PC-3 (cell line): ENCODE data around the gene DRC1. TPM values are rescaled to one million over a fixed set of nuclear protein-coding genes. Genes with fewer than 3 reads are reported as not detected.

Source experiments
- ATAC-seq: fragments of 200-7000 bp; cut with Tn5 transposase; 2 replicates; pipeline ENCODE4 v1.9.1; 2020; ENCODE audit warnings: mild to moderate bottlenecking, moderate library complexity
- BruUV-seq: library from RNA; stranded (reverse); fragments of 400-500 nt; replicated peaks from 2 replicates; lab custom pipeline; 2021; lab: Mats Ljungman, UMichigan
- CTCF ChIA-PET: fragments of 300-600 bp; sonication (Branson Sonifier 250); formaldehyde crosslinking; loops from one replicate; lab custom pipeline; 2022; ENCODE audit warnings: antibody characterized with exemption; lab: Charles Lee
- POLR2A ChIA-PET: fragments of 300-600 bp; sonication (Branson Sonifier 250); formaldehyde crosslinking; loops from one replicate; lab custom pipeline; 2022; ENCODE audit warnings: antibody characterized with exemption; ENCODE audit not compliant: unreplicated experiment; lab: Charles Lee
- DNase-seq: peaks from one replicate; pipeline ENCODE4 v3.0.0-alpha.2; 2015
- H2AFZ ChIP-seq: fragments of 300-600 bp; sonication (generic); 2 replicates; pipeline ENCODE4 v1.6.0; 2016; ENCODE audit warnings: antibody characterized with exemption, low read length
- H3F3A ChIP-seq: fragments of 300-600 bp; sonication (generic); one replicate; pipeline ENCODE4 v1.6.0; 2017; ENCODE audit warnings: antibody characterized with exemption, low read length, control low read depth, mild to moderate bottlenecking; ENCODE audit not compliant: unreplicated experiment
- H3K27ac ChIP-seq: fragments of 300-600 bp; sonication (generic); 2 replicates; pipeline ENCODE4 v1.5.1; 2016; ENCODE audit warnings: mild to moderate bottlenecking, low read length
- H3K27me3 ChIP-seq: fragments of 300-600 bp; sonication (generic); 2 replicates; pipeline ENCODE4 v1.6.1; 2016; ENCODE audit warnings: low read length, mixed read lengths
- H3K36me3 ChIP-seq: fragments of 300-600 bp; sonication (generic); 2 replicates; pipeline ENCODE4 v1.6.1; 2016; ENCODE audit warnings: low read depth, mixed run types, low read length, mixed read lengths
- H3K4me1 ChIP-seq: fragments of 300-600 bp; sonication (generic); 2 replicates; pipeline ENCODE4 v1.5.1; 2016; ENCODE audit warnings: low read length; ENCODE audit not compliant: insufficient read depth
- H3K4me2 ChIP-seq: fragments of 300-600 bp; sonication (generic); 2 replicates; pipeline ENCODE4 v1.6.0; 2016; ENCODE audit warnings: low read length
- H3K4me3 ChIP-seq: fragments of 300-600 bp; sonication (generic); 2 replicates; pipeline ENCODE4 v1.5.1; 2016; ENCODE audit warnings: mild to moderate bottlenecking, low read length, mixed read lengths
- H3K79me2 ChIP-seq: fragments of 300-600 bp; sonication (generic); 2 replicates; pipeline ENCODE4 v1.6.1; 2017; ENCODE audit warnings: low read length, mixed read lengths
- H3K9ac ChIP-seq: fragments of 300-600 bp; sonication (generic); 2 replicates; pipeline ENCODE4 v1.6.0; 2016; ENCODE audit warnings: mild to moderate bottlenecking, low read length
- H3K9me2 ChIP-seq: fragments of 300-600 bp; sonication (generic); replicated peaks from 2 replicates; pipeline ENCODE4 v1.6.1; 2016; ENCODE audit warnings: mixed run types, low read length, mixed read lengths
- H3K9me3 ChIP-seq: fragments of 300-600 bp; sonication (generic); 2 replicates; pipeline ENCODE4 v1.6.1; 2016; ENCODE audit warnings: low read length, mixed read lengths
- H4K20me1 ChIP-seq: fragments of 300-600 bp; sonication (generic); 2 replicates; pipeline ENCODE4 v1.6.1; 2016; ENCODE audit warnings: low read length, mixed read lengths
- EZH2 ChIP-seq: fragments of 300-600 bp; sonication (generic); IDR thresholded peaks from one replicate; pipeline ENCODE4 v1.6.1; 2017; ENCODE audit warnings: antibody characterized with exemption, mild to moderate bottlenecking, low read length; ENCODE audit not compliant: unreplicated experiment
- EZH2phosphoT487 ChIP-seq: fragments of 300-600 bp; sonication (generic); IDR thresholded peaks from 2 replicates; pipeline ENCODE4 v1.6.1; 2018; ENCODE audit warnings: mild to moderate bottlenecking, antibody characterized with exemption, low read length, borderline replicate concordance
- intact Hi-C: fragments of 100-400 bp; cut with micrococcal nuclease; formaldehyde crosslinking; loops from 2 replicates; pipeline ENCODE4 v1.9.0; 2023
- total RNA-seq: library from RNA; depleted of rRNA; stranded (reverse); fragments of >200 nt; gene quantifications from 2 replicates; pipeline ENCODE4 v1.2.3, GENCODE V29; 2014
- TF ChIP-seq, protein P1 (sequence below): fragments of 300-600 bp; sonication (generic); conservative IDR thresholded peaks from 2 replicates; pipeline ENCODE4 v1.5.1; 2017; ENCODE audit warnings: antibody characterized with exemption, low read depth, mild to moderate bottlenecking, low read length

Gene DRC1
- total RNA-seq, 1 experiment from 2014 or later = not detected

DNA sequence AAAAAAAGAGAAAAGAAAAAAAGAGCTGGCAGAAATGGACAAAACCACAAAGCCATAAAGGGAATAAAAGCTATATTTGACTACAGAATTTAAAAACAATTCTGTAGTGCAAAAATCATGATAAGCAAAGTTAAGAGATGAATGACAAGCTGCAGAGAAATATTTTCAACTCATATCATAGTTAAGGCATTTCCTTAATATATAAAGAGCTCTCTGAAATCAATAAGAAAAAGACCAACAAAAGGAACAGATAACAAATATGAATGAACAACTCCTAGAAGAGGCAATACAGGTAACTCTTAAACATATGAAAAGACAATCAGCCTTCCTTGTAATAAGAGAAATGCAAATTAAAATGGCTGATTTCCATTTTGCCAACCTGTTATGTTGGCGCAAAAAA is 50.0 kb downstream of the DRC1 start:
- intact Hi-C loops = no loop called here
- Histone ChIP-seq H3K4me3 (no peak overlapping the region), H3K36me3 (no peaks in the 10 kb centered on the region), H3F3A (no peaks in the 10 kb centered on the region), H3K9me3 (no peaks in the 10 kb centered on the region), H3K79me2 (no peaks in the 10 kb centered on the region), H3K4me1 (peaks cover 5% of the 10 kb centered on the region; the same call in 1 of the 2 replicates), H2AFZ (no peak overlapping the region), H3K27ac (no peak overlapping the region), H3K27me3 (no peaks in the 10 kb centered on the region), H3K4me2 (no peak overlapping the region), H4K20me1 (no peaks in the 10 kb centered on the region), H3K9ac (no peak overlapping the region), H3K9me2 (no peaks in the 10 kb centered on the region)
- ChIA-PET POLR2A (no interaction called here), CTCF (interaction anchor here (0.5 kb wide), 1 partner anchor 181 kb away, joined by 4 read pairs; no protein-coding TSS in a partner anchor)
- TF ChIP-seq, protein P1, sequence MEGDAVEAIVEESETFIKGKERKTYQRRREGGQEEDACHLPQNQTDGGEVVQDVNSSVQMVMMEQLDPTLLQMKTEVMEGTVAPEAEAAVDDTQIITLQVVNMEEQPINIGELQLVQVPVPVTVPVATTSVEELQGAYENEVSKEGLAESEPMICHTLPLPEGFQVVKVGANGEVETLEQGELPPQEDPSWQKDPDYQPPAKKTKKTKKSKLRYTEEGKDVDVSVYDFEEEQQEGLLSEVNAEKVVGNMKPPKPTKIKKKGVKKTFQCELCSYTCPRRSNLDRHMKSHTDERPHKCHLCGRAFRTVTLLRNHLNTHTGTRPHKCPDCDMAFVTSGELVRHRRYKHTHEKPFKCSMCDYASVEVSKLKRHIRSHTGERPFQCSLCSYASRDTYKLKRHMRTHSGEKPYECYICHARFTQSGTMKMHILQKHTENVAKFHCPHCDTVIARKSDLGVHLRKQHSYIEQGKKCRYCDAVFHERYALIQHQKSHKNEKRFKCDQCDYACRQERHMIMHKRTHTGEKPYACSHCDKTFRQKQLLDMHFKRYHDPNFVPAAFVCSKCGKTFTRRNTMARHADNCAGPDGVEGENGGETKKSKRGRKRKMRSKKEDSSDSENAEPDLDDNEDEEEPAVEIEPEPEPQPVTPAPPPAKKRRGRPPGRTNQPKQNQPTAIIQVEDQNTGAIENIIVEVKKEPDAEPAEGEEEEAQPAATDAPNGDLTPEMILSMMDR = no peak
- no peak for TF ChIP-seq EZH2phosphoT487
- TF ChIP-seq EZH2 = no peak
- DNase-seq (no peak), ATAC-seq (no peak)
- no TSS peak for BruUV-seq

DNA sequence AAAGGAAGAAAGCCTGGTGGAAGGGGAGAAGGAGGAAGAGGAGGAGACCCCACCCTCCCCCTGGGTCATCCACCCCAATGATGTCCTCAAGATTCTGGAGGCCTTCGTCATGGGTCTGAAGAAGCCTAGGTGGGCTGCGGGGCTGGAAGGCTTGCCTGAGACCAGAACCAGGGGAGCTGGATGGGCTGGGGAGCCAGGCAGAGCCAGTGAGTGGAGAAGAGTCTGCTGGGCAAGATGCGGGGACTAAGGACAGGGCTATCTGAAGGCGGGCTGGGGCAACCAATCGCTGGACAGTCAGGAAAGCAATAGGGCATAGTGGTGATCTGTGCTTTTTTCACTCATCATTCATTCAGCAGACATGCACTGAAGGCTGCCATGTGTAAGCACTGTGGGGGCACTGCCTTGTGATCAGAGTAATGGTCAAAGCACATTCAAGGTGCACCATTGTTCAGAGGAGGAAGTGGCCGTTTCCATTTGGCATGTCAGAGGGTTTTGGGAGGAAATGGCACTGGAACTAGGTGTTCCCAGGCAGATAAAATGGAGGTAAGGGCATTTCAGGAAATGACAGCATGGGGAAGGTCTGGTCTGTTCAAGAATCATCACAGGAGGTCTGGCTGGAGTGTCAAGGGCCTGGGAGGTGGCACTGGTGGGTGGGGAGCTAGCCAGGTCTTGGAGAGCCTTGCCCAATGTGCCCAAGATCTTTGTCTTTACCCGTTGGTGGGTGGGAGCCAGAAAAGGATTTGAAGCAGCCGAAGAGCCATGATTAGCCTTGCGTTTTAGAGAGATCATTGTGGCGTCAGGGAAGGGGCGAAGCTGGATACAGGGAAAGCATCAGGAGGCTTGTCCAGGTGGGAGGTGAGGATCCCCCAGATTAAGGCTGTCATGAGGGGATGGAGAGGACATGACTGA is 52.0 kb downstream of the DRC1 start:
- TF ChIP-seq, protein P1 = no peak
- TF ChIP-seq EZH2phosphoT487 (no peak), EZH2 (no peak)
- Histone ChIP-seq H3K4me1 (peaks cover 5% of the 10 kb centered on the region; the same call in 1 of the 2 replicates), H3K79me2 (no peaks in the 10 kb centered on the region), H3K36me3 (no peaks in the 10 kb centered on the region), H2AFZ (no peak overlapping the region), H3K9ac (no peak overlapping the region), H4K20me1 (no peaks in the 10 kb centered on the region), H3K9me2 (no peaks in the 10 kb centered on the region), H3K27me3 (no peaks in the 10 kb centered on the region), H3K9me3 (no peaks in the 10 kb centered on the region), H3K4me3 (no peak overlapping the region), H3K27ac (no peak overlapping the region), H3K4me2 (no peak overlapping the region), H3F3A (no peaks in the 10 kb centered on the region)
- intact Hi-C loops = no loop called here
- POLR2A ChIA-PET = no interaction called here
- BruUV-seq = no TSS peak
- CTCF ChIA-PET = no interaction called here
- DNase-seq (no peak), ATAC-seq (no peak)

DNA sequence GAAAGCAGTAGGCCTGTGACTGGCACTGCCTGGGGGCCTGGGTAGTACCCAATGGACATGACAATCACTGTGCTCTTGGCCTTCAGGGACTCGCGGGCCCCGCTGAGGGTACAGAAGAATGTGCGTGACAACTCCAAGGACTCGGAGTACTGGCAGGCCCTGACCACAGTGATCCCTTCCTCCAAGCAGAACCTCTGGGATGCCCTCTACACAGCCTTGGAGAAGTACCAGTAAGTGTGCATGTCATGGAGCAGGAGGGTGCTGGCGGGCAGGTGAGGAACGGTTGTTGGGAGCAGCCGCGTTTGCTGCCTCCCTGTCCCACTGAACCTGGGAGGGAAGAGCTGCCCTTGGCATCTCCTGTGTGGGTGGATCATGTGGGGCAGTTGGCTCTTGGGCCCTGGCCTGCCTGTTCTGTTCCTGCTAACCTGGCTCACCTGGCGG is 52.9 kb downstream of the DRC1 start:
- no peak for ATAC-seq
- CTCF ChIA-PET = no interaction called here

More for the DNA sequence above, 52.9 kb downstream of the DRC1 start:
- no peak overlapping the region for H2AFZ ChIP-seq
- intact Hi-C loops = no loop called here
- no peaks in the 10 kb centered on the region for H3F3A ChIP-seq
- H4K20me1 ChIP-seq = no peaks in the 10 kb centered on the region
- no TSS peak for BruUV-seq
- no peak for DNase-seq
- H3K9me3 ChIP-seq = no peaks in the 10 kb centered on the region
- POLR2A ChIA-PET = no interaction called here
- H3K9ac ChIP-seq = no peak overlapping the region
- H3K4me3 ChIP-seq = no peak overlapping the region
- H3K4me2 ChIP-seq = no peak overlapping the region
- H3K9me2 ChIP-seq = no peaks in the 10 kb centered on the region
- H3K27me3 ChIP-seq = no peaks in the 10 kb centered on the region
- TF ChIP-seq, protein P1 = no peak
- TF ChIP-seq EZH2 = no peak
- no peak for TF ChIP-seq EZH2phosphoT487
- H3K4me1 ChIP-seq = peaks cover 5% of the 10 kb centered on the region; the same call in 1 of the 2 replicates
- H3K27ac ChIP-seq = no peak overlapping the region
- no peaks in the 10 kb centered on the region for H3K79me2 ChIP-seq
- H3K36me3 ChIP-seq = no peaks in the 10 kb centered on the region
